OCI-LY7 (cell line): Measurements from ENCODE around the gene RGMB.

ENCODE experiments used
- CTCF ChIP-seq: fragments of 200-600 bp; sonication (generic); conservative IDR thresholded peaks from 2 replicates; pipeline ENCODE4 v1.5.1; 2014; ENCODE audit warnings: mild to moderate bottlenecking, antibody characterized with exemption, low read length, moderate library complexity, mixed read lengths
- EZH2phosphoT487 ChIP-seq: fragments of 200-600 bp; sonication (generic); IDR thresholded peaks from 2 replicates; pipeline ENCODE4 v1.6.1; 2018; ENCODE audit warnings: low read depth, borderline replicate concordance, mild to moderate bottlenecking, mixed run types, antibody characterized with exemption, low read length, moderate library complexity, mixed read lengths

- TF ChIP-seq CTCF (no peak), EZH2phosphoT487 (no peak)
Measured at GRCh38 chr5:98735806-98736507, 37.5 kb upstream of the RGMB start.
